AG08396 (cell line): Measurements from ENCODE around the gene LYZL2.
"Not testable (repeated sequence)": the region's sequence is repeated elsewhere in the genome, so short reads cannot be mapped to it uniquely, and the experiment has no call there.

Experiments used
- DNase-seq: peaks from one replicate; pipeline ENCODE4 v3.0.0; 2012; ENCODE audit warnings: low spot score, mixed read lengths

LYZL2 gene

DNA sequence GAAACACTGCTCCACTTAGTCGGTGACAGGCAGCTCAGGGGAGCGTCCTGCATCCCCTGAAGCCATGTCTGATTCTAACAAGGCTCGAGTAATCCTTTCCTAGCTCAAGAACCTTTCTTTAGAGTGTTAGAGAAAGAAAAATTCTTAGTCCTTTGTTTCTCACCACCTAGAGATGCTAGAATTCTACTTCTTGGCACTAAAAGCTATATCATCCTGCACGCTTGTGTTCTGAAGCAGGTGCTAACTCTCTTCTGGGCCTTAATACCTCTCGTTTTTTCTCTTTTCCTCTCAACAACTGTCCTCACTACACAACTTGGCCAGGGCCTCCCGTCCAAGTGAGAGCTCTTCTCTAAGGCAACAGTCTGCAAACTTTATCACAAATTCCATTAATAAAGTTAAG lies at the start of gene LYZL2:
Gene LYZL2 (minus strand): TSS at position 101 of the 400 bp plus-strand sequence. CDS start 2,838 bp downstream, outside the sequence.
- DNase-seq: no peak

DNA sequence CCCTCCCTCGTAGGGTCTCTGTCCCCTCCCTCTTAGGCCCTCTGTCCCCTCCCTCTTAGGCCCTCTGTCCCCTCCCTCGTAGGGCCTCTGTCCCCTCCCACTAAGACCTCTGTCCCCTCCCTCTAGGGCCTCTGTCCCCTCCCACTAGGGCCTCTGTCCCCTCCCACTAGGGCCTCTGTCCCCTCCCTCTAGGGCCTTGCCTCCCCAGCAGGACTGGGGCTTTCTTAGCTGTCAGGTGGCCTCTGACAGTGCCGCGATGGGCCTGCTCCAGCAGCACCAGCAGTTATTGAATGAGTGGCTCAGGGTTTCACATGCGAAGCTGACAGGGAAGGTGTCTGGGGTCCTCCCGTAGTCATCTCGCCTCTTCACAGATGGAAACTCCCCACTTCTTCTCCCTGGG lies 48.1 kb upstream of the LYZL2 start:
- not testable (repeated sequence) for DNase-seq

DNA sequence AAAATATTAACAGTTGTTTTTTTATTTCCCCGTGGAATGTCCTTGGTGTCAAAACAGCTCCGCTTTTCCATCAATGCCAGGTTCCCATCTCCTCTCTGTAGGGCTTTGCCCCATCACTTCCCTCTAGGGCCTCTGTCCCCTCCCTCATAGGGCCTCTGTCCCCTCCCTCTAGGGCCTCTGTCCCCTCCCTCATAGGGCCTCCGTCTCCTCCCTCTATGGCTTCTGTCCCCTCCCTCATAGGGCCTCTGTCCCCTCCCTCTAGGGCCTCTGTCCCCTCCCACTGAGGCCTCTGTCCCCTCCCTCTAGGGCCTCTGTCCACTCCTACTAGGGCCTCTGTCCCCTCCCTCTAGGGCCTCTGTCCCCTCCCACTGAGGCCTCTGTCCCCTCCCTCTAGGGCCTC lies 47.6 kb upstream of the LYZL2 start:
- not testable (repeated sequence) for DNase-seq

DNA sequence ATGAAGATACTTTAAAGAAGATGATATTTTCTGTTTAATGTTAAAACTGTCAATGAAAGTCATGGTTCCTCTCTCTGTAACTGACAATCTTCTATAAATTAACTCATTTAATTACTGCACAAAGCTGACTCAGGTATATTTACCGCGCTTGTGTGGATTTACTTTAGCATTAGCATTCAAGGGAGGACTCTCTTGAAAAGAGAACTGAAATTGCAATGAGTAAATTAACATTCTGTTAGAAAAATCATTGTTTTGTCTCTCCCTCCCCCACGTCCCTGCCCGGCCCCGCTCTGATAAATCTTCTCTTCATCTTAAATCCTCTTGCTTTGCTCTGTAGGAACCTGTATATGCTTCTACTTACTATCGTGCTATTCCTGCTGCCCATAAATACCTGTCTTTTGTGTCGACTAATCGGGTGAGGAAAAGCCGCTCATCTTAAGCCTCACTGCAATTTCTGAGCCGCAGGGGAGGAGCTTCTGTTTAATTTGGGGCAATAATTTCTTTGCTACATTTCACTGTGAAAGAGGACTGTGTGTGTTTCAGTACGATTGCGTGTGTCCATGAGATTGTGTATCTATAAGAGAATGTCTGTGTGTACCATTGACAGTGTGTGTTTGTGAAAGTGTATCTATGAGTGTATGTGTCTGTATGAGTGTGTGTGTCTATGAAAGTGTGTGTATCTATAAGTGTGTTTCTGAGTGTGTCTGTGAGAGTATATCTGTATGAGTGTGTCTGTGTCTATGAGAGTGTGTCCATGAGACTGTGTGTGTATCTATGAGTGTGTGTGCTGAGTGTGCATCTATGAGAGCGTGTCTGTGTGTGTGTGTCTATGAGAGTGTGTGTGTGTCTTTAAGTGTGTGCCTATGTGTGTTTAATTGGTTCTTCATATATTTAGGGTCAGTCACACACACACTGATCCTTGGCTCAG lies 46.5 kb upstream of the LYZL2 start:
- DNase-seq: no peak

DNA sequence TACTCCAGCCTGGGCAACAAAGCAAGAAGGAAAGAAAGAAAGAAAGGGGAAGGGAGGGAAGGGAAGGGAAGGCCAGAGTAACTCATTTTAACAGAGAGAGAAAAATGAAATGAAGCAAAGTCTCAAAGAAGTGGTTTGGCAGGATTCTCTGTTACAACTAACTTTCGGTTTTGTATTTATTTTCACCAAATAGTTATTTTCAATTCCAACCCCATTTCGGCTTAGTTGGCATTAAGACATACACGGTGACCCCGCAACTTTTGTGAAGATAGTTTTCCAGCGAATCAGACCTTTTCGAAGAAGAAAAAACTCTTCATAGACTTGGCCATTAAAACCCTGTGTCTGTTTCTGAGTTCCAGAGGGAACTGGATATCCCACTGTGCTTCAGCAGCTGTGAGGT lies 45.2 kb upstream of the LYZL2 start:
- DNase-seq: no peak

DNA sequence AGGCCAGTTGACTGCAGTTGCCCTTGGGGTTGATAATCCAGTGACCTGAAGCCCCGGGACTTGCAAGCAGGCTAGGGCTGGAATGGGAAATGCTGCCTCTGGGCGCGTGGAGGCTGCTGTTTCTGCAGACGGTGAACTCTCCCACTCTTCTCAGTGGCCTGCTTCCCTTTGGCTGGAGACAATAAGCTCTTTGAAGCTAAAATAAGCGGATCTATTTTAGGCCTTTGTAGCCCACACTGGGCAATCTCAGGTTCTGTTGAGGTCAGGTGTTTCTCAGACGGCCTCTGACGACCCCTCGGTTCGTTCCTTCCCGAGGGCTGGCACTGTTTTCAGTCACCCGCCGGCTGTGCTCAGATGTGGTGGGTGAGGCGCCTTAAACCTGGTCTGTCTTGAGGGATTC lies 43.7 kb upstream of the LYZL2 start:
- DNase-seq: not testable (repeated sequence)

DNA sequence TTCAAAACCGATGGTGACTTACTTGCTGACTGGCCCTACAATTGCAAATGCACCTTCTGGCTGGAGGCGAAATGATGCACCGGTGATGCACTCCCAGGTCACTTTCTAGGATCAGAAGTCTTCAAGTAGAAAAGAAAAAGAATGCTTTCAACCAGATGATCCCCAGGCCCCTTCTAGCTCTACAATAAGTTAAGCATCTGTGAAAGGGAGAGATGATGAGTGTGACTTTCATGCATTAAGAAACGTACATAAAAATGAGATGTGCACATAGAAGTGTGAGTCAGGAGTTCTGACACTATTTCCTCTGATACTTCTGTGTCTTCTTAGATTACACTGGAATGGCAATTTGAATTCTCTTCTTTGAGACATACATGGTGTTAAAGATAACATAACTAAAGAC lies 42.8 kb upstream of the LYZL2 start:
- not testable (repeated sequence) for DNase-seq

DNA sequence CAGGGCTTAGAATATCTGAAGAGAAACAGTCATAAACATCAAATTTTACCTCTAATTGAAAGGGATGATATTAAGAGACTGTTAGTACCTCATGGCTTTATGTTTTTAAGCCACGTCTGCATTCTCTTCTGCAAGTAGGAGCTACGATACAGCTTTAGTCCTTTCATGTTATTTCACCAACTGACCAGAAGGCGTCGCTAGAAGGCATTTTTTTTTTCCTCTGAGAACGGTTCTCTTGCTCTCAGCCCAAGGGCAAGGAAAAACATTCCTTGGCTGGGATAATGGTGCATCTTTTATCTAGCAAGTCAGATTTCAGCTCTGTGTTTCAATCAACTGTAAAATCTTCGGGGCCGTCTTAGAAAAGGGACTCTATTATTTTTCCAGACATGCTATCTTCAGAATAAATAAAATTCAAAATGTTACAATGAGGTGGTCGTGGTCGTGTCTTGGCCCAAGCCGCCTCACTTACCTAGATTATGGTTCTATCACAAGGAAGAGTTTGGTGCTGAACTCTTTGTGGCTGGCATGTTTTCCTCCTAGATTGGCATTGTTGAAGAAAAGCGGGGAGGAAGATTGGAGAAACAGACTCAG lies 41.6 kb upstream of the LYZL2 start:
- peak; percentile 51 for DNase-seq

DNA sequence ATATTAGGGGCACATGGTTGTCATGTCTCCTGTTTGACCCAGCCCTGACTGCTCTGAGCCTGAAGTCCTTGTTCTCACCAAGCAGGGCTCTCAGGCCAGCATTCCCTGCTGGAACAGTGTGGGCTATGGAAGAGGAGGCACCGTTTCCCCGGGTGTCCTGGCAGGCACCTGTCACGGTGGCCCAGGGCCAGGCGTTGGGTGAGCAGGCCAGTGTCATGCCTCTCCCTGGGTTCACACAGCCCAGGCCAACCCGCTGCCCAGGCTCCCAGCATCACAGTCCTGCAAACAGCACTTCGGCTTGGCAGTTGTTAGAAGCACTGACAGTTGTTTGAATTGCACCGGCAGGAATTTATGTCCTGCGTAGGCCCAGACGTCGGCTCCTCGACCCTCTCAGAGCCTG lies 38.4 kb upstream of the LYZL2 start:
- not testable (repeated sequence) for DNase-seq

DNA sequence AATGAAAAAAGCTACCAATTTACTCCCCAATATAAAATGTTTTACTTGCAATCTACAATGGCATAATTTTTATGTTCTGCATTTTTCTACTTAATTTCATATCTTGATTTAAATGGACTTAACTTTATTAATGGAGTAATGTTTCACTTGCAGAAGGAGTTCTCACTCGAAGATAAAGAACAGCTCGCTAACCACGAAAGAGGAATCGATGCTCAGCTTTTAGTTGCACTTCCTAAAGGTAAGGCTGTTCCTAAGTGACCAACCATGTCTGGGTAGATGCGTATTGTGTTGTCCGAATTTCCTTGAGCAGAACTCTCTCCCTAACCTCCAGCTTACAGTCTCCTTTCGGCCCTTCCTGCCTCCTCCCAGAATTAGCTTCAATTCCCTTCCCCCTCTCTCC lies 33.9 kb upstream of the LYZL2 start:
- not testable (repeated sequence) for DNase-seq

DNA sequence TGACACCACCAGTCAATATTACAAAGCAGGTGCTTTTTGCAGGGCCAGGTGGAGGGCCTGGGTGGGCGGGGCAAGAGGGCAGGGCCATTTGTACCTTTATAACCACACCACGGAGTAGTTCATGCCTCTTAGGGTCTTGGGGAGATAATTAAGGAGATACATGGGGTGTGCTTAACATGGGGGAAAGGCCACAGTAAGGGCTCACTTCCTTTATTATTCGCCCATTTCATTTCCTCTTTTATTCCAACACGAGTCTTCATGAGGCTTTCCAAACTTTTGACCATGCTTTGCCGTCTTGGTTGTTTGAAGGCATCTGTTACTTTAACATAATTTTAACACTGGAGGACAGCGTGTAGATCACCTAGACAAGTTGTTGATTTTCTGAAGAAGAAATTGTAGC lies 33.3 kb upstream of the LYZL2 start:
- DNase-seq: no peak

DNA sequence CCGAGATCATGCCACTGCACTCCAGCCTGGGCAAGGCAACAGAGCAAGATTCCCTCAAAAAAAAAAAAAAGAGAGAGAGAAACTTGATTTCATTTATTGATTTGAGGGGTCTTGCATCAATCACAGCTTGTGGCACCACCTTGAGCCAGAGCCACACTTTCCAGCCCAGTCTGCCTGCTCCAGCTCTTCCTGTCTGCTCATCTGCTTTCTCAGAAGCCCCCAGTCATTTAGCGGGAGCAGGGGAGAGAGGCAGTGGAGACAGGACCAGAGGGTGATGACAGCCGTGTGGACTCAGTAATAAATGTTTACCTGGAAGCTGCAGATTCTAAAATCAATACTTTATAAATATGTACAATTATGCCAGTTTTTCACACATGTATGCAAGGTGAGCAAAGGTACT lies 30.8 kb upstream of the LYZL2 start:
- DNase-seq: not testable (repeated sequence)

DNA sequence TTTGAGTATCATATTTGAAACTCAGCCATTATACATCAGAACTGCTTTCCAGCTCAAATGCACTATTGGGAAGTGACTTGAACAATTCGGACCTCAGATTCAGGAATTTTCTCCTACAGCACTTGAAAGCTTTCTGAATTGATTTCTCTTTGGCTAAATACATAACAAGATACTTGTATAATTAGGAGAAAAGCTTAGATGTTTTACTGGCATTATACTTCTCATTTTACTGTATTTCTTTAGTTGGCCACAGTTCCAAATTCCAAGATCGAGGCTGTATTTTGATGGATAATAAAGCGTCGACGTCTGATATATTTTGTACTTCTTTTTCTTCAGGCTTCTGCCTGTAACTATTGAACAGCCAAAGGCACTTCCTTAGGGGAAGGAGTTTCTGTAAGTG lies 26.7 kb upstream of the LYZL2 start:
- no peak for DNase-seq

DNA sequence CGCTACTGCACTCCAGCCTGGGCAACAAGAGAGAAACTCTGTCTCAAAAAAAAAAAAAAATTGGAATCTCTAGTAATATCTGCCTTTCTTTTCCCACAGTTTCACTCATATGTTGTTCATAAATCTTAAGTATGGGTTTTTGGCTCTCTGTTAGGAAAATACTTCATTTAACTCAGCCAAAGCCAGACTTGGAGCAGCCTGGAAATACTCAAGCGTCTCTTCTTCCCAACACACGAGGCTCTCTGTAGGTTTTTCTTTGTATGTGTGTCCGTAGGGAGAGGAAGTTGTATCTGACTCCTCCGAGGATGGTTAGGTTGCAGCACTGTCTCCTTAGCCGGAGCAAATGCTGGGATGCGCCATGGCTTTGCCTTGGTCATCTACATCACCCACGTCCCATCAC lies 25.4 kb upstream of the LYZL2 start:
- DNase-seq: not testable (repeated sequence)

DNA sequence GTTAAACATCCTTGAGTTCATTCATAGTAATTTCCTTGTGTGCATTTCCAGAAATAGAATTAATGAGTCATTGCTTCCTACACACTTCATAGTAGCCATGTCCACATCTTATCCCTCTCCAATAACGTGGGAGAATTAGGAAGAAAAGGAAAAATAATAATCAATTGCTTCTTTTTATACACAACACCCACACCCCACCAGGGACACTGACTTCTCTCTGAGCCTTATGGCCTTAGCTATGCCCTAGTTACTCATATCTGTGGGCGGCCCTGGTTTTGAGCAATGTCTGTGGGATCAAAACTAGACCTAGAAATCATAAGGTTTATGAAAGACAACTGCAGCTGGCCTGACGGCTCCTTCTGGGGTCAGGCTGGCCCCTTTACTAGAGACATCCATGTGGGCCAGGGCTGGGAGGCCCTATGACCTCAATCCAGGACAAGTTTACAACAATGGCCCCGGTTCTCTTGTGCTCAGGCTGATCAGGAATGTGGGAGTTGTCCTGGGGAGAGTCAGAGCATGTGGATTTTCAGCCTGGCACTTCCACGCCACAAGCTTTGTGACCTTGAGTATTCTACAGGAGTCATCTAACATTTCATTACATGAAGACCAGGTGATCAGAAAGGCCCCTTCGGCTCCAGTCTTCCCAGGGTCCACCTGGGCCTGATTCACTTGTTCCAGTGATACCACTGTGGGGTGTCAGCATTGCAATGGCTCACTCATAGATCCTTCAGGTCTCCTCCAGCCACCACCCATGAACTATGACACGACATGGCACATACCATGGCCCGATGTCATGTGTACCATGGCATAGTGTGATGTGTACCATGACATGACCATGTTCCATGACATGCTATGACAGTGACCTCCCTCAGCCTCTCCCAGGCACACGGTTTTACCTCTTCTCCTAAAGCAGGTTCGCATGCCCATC lies 22.2 kb upstream of the LYZL2 start:
- peak; percentile 21 for DNase-seq

DNA sequence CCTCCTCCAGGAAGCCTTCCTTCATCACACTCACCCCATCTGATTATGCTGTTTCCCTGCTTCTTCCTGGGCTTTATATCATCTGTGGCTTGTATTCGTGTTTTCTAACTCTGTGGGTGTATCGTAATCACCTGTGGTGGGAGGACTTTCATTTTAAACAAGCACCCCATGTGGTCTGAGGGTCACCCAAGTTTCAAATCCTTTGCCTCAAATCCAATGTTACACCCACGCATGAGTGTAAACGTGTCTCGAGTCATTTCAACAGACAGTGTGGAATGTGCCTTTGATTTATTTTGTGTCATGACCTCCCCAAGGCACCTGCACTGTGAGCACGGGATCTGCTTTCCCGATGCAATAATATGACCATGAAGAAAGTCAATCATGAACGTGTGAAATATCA lies 17.5 kb upstream of the LYZL2 start:
- no peak for DNase-seq

DNA sequence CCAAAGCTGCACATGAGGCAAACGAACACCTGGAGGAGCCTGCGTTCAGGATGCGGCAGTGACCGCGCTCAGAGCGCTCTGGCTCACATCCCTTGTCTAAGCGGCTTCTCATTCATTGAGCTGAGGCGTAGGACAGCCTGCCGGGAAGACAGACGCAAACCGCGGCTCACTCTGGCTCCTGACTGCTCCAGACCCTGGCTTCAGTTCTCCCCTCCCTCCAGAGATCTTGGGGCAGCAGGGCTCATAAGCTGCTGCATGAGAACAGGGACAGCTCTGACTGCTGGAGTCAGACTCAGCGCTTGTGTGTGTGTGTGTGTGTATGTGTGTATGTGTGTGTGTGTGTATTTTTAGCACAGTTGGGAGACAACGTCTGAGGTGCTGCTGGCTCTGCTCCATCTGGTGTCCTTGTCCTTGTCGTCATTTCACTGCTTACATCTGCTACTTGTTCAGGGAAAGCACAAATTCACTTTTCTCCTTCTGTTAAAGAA lies 15.8 kb upstream of the LYZL2 start:
- DNase-seq: peak; percentile 22

DNA sequence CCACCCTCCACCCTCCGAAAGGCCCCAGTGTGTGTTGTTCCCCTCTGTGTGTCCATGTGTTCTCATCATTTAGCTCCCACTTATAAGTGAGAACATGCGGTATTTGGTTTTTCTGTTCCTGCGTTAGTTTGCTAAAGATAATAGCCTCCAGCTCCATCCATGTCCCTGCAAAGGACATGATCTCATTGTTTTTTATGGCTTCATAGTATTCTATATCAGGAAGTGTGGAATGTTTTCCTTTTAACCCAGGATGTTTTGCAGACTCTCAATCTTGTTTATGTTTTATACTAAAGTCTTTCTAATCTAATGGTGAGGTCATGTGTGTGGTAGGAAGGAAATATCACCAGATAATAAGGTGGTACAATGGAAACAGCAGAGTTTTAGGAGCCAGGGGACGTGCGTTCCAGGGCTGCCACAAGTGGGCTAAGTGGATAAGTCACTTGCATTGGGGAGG lies 14.9 kb upstream of the LYZL2 start:
- DNase-seq: not testable (repeated sequence)

DNA sequence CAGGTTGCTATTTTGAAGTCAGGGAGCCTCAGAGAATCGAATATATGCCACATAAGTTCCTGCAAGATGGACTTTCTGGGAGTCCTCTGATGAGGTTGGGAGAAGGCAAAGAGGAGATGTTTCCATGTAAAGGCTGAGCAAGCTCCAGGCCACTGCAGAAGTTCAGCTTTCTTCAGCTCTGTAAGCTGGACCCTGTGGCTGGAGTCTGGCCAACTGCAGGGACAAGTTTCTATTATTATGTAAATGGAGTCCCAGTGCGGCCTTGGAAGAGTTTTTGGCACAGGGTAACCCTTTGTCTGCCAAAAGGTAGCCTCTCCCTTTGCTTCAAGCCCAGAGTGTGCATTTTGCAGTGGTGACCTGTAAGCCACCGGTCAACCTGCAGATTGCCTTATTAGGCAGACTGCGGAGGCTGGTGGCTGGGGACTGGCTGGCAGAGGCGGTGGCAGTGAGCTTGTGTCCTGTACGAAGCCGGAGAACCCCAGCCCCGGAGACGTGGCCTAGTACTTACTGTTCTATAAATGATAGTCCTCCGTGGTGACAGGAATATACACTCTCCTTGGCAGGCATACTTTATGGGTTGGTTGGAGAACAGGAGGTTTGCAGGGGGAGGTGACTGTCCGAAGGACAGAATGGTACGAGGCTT lies 14.1 kb upstream of the LYZL2 start:
- DNase-seq: not testable (repeated sequence)

DNA sequence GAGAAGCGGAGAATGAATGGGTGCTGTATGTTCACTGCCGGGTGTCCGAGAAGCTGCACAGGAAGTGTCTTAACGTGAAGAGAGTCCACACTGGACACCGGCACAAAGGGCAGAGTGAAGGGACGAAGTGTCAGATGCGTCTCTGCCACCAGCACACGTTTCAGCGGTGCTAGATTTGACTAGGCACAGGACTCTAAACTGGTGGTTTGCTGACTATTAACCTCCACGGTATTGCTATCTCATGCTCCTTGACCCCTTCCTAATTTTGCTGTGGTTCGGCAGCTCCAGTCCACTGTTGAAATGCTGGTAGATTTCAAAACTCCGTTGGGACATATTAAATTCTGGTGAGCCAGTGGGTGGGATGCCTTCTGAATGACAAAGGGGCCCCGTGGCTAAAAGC lies 13.3 kb upstream of the LYZL2 start:
- not testable (repeated sequence) for DNase-seq

DNA sequence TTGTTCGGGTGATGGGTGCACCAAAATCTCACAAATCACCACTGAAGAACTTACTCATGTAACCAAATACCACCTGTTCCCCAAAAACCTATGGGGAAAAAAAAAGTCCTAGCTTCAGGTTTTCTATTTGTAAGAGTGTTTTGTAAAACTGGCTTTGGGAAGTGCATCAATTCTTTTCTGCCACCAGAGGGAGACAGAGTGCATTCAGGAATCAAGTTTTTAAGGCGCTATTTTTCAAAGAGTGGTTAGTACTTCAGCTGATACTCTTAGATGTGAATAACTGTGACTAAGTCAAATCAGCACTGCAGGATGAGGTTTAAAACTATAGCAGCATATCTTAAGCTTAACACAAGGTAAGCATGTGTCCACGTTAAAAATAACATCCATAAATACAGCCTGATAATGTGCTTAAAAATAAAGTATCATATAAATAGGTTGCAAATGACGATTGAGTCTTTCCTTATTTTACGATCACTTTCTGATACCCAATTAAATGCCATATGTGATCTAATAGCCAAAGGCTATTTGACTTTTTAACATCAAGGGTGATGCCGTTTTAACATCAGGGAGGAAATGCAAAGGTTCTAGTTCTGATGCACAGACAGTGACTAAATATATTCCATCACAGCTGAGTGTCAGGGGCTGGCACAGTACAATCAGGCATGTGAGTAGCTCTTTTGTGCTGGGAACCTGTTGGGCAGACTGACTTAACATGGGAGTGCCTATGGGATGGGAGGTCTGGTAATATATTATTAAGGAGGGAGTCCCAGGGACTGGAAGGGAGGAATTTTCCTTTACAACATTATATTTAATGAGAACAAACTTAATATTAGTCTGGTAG lies 10.6 kb upstream of the LYZL2 start:
- DNase-seq: peak; percentile 44
